Progenitor cell of endocrine pancreas (in vitro differentiated cells): Measurements from ENCODE around the gene CCM2L. TPM values are rescaled to one million over a fixed set of nuclear protein-coding genes. Genes with fewer than 3 reads are reported as not detected.

ENCODE experiments used
- DNase-seq: peaks from one replicate; pipeline ENCODE4 v3.0.0; 2021; ENCODE audit warnings: low spot score; ENCODE audit not compliant: unreplicated experiment
- H3K27ac Mint-ChIP-seq: 2 replicates; pipeline ENCODE4 v1.8.0; 2021; ENCODE audit warnings: mild to moderate bottlenecking, moderate library complexity, mixed read lengths
- H3K27me3 Mint-ChIP-seq: 2 replicates; pipeline ENCODE4 v1.8.0; 2021; ENCODE audit warnings: mixed read lengths
- H3K36me3 Mint-ChIP-seq: 2 replicates; pipeline ENCODE4 v1.8.0; 2022; ENCODE audit warnings: mixed read lengths; ENCODE audit not compliant: insufficient read depth
- H3K4me1 Mint-ChIP-seq: 2 replicates; pipeline ENCODE4 v1.8.0; 2021; ENCODE audit warnings: low read depth, mixed read lengths
- H3K4me3 Mint-ChIP-seq: 2 replicates; pipeline ENCODE4 v1.8.0; 2021; ENCODE audit warnings: low read depth, mild to moderate bottlenecking, moderate library complexity, mixed read lengths
- H3K9me3 Mint-ChIP-seq: 2 replicates; pipeline ENCODE4 v1.8.0; 2021; ENCODE audit warnings: low read depth, mixed read lengths
- total RNA-seq: library from RNA; stranded (reverse); gene quantifications from 2 replicates; pipeline ENCODE4 v1.2.1, GENCODE V29; 2021
- TF ChIP-seq, protein P1 (sequence below): fragments of 200-600 bp; sonication (generic); IDR thresholded peaks from one replicate; pipeline ENCODE4 v1.5.0; 2021; ENCODE audit warnings: antibody characterized with exemption, mild to moderate bottlenecking; ENCODE audit not compliant: unreplicated experiment

Gene CCM2L
- total RNA-seq, 1 donor from 2014 or later = 1.3 TPM

DNA sequence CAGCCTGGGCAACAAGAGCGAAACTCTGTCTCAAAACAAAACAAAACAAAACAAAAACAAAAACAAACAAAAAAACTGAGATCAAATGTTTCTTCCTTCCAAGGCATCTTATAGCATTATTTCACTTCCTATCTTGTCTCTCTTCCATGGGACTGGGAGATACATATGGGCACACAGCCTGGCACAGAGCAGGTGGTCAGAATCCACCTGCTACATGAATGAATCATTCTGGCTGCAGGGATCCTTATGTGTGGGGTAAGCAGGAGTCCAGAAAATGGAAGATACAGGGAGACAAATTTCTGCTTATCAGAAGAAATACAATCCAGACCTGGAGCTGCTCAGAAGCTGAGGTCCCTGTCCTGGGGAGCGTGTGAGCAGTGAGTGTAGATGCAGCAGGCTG, 18.2 kb upstream of the CCM2L start:
- Mint-ChIP-seq H3K27me3 (peaks cover 62% of the 10 kb centered on the region), H3K4me1 (no peaks in the 10 kb centered on the region), H3K4me3 (no peak overlapping the region), H3K27ac (no peak overlapping the region), H3K36me3 (no peaks in the 10 kb centered on the region), H3K9me3 (no peaks in the 10 kb centered on the region)
- no peak for DNase-seq
- TF ChIP-seq, protein P1, sequence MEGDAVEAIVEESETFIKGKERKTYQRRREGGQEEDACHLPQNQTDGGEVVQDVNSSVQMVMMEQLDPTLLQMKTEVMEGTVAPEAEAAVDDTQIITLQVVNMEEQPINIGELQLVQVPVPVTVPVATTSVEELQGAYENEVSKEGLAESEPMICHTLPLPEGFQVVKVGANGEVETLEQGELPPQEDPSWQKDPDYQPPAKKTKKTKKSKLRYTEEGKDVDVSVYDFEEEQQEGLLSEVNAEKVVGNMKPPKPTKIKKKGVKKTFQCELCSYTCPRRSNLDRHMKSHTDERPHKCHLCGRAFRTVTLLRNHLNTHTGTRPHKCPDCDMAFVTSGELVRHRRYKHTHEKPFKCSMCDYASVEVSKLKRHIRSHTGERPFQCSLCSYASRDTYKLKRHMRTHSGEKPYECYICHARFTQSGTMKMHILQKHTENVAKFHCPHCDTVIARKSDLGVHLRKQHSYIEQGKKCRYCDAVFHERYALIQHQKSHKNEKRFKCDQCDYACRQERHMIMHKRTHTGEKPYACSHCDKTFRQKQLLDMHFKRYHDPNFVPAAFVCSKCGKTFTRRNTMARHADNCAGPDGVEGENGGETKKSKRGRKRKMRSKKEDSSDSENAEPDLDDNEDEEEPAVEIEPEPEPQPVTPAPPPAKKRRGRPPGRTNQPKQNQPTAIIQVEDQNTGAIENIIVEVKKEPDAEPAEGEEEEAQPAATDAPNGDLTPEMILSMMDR = no peak

DNA sequence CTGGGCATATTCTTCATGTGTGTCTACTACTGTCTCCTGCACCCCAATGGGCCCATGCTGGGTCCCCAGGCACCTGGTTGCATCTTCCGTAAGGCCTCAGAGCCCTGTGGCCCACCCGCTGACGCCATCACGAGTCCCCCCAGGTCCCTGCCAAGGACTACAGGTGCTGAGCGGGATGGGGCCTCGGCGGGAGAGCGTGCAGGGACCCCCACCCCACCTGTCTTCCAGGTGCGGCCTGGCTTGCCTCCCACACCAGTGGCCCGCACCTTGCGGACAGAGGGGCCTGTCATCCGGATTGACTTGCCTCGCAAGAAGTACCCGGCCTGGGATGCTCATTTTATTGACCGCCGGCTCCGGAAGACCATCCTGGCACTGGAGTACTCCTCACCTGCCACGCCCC, 13.2 kb upstream of the CCM2L start:
- no peaks in the 10 kb centered on the region for H3K36me3 Mint-ChIP-seq
- no peak for DNase-seq
- no peak overlapping the region for H3K4me3 Mint-ChIP-seq
- no peaks in the 10 kb centered on the region for H3K9me3 Mint-ChIP-seq
- H3K27ac Mint-ChIP-seq = no peak overlapping the region
- TF ChIP-seq, protein P1 = no peak
- H3K27me3 Mint-ChIP-seq = peaks cover 74% of the 10 kb centered on the region
- H3K4me1 Mint-ChIP-seq = no peaks in the 10 kb centered on the region

DNA sequence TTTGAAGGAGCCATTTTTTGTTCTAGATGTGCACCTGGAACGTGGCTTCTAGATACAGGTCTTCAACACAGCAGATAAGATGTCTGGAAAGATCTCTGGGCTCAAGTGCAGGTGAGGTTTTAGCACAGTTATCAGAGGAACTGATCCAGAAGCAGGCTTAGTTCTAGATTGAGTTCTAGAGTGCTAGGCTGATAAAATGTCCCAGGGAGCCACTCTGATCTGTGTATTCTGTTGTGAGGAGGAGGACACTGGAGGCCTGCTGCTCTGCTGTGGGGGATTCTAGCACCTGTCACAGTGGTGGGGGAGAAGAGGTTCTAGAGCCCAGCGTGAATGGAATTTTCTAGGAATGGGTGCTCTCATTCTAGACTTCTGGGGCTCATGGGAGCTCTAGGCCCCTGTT, 12.0 kb upstream of the CCM2L start:
- Mint-ChIP-seq H3K9me3 (no peaks in the 10 kb centered on the region), H3K36me3 (no peaks in the 10 kb centered on the region), H3K4me1 (no peaks in the 10 kb centered on the region), H3K27me3 (peaks cover 65% of the 10 kb centered on the region), H3K4me3 (no peak overlapping the region), H3K27ac (no peak overlapping the region)
- TF ChIP-seq, protein P1 = no peak
- no peak for DNase-seq

DNA sequence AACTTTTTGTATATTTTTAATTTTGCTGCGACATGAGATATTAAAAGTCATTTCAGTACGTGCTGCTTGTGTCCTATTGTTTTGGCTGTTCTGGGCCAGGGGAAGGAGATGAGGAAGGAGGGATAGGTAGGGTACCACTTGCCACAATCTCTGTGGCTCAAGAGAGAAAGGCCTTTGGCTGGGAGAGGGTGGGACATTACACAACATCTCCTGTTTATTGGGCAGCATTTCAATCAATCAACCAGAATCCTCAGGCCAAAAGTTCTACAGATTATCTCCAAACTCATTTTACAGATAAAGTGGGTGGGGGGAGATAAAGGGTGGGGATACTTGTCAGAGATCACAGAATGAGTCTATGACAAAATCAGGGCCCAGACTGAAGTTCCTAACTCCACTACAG, 6.9 kb upstream of the CCM2L start:
- H3K36me3 Mint-ChIP-seq = no peaks in the 10 kb centered on the region
- no peak overlapping the region for H3K4me3 Mint-ChIP-seq
- no peak for DNase-seq
- no peaks in the 10 kb centered on the region for H3K4me1 Mint-ChIP-seq
- H3K9me3 Mint-ChIP-seq = no peaks in the 10 kb centered on the region
- H3K27me3 Mint-ChIP-seq = peaks cover 41% of the 10 kb centered on the region
- TF ChIP-seq, protein P1 = no peak
- no peak overlapping the region for H3K27ac Mint-ChIP-seq

DNA sequence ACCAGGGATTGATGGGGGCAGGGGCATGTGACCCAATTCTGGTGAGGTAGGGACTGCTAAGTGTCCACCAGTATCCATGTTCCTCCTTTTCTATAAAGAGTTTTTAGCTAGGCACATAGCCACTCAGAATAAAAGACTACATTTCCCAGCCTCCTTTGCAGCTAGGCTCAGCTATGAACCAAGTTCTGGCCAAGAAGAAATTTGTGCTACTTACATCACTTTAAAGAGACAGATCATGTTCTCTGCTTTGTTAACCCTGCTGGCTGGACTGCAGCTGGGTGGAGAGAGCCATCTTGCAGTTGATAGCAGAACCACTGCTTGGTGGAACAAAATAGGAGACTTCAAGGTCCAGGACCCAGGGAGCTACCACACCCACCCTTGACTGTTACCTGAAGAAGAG, 5.3 kb upstream of the CCM2L start:
- H3K27ac Mint-ChIP-seq = no peak overlapping the region
- DNase-seq = no peak
- peaks cover 44% of the 10 kb centered on the region for H3K27me3 Mint-ChIP-seq
- no peak overlapping the region for H3K4me3 Mint-ChIP-seq
- no peaks in the 10 kb centered on the region for H3K4me1 Mint-ChIP-seq
- no peaks in the 10 kb centered on the region for H3K36me3 Mint-ChIP-seq
- H3K9me3 Mint-ChIP-seq = no peaks in the 10 kb centered on the region
- TF ChIP-seq, protein P1 = no peak

DNA sequence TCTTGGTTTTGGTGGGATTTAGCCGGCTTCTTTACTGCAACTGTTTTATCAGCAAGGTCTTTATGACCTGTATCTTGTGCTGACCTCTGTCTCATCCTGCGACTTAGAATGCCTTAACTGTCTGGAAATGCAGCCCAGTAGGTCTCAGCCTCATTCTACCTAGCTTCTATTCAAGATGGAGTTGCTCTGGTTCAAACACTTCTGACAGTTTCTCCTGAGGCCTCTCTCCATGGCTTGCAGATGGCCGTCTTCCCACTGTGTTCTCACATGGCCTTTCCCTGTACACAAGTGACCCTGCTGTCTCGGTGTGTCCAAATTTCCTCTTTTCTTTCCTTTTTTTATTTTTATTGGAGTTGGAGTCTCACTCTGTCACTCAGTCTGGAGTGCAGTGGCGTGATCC, 4.2 kb upstream of the CCM2L start:
- Mint-ChIP-seq H3K9me3 (no peaks in the 10 kb centered on the region), H3K27me3 (peaks cover 38% of the 10 kb centered on the region), H3K4me3 (no peak overlapping the region), H3K4me1 (no peaks in the 10 kb centered on the region), H3K27ac (no peak overlapping the region), H3K36me3 (no peaks in the 10 kb centered on the region)
- TF ChIP-seq, protein P1 = no peak
- no peak for DNase-seq
